Panc1 (cell line): ENCODE data around the gene SLC39A12. TPM values are rescaled to one million over a fixed set of nuclear protein-coding genes. Genes with fewer than 3 reads are reported as not detected.
"Not testable (repeated sequence)": the region's sequence is repeated elsewhere in the genome, so short reads cannot be mapped to it uniquely, and the experiment has no call there.

Source experiments
- ATAC-seq: fragments of 200-7000 bp; cut with Tn5 transposase; 2 replicates; pipeline ENCODE4 v1.9.1; 2020; ENCODE audit warnings: mild to moderate bottlenecking, moderate library complexity
- BruUV-seq: library from RNA; stranded (reverse); fragments of 400-500 nt; replicated peaks from 2 replicates; lab custom pipeline; 2021; lab: Mats Ljungman, UMichigan
- CTCF ChIA-PET: fragments of 300-600 bp; sonication (Branson Sonifier 250); formaldehyde crosslinking; loops from one replicate; lab custom pipeline; 2022; ENCODE audit warnings: antibody characterized with exemption; lab: Charles Lee
- POLR2A ChIA-PET: fragments of 300-600 bp; sonication (Branson Sonifier 250); formaldehyde crosslinking; loops from one replicate; lab custom pipeline; 2022; ENCODE audit warnings: antibody characterized with exemption; lab: Charles Lee
- DNase-seq: peaks from one replicate; pipeline ENCODE4 v3.0.0-alpha.2; 2010; ENCODE audit warnings: low read depth, low spot score
- H3K27ac ChIP-seq: 2 replicates; pipeline ENCODE4 v1.5.1; 2011; ENCODE audit warnings: mild to moderate bottlenecking, low read length, inconsistent platforms
- H3K27me3 ChIP-seq: fragments of 200-500 bp; sonication (Bioruptor generic); 2 replicates; pipeline ENCODE4 v1.6.0; 2014; ENCODE audit warnings: low read length, inconsistent platforms; ENCODE audit not compliant: control insufficient read depth, insufficient read depth
- H3K36me3 ChIP-seq: fragments of 200-500 bp; sonication (Bioruptor generic); 2 replicates; pipeline ENCODE4 v1.5.1; 2014; ENCODE audit warnings: inconsistent platforms, mild to moderate bottlenecking, low read length, moderate library complexity; ENCODE audit not compliant: control insufficient read depth, insufficient read depth
- H3K4me1 ChIP-seq: 2 replicates; pipeline ENCODE4 v1.5.1; 2011; ENCODE audit warnings: inconsistent platforms, mild to moderate bottlenecking, low read length, moderate library complexity; ENCODE audit not compliant: control insufficient read depth, insufficient read depth
- H3K4me3 ChIP-seq, 2 experiments: 2 replicates each; pipeline ENCODE4 v1.5.1; 2011 to 2012; ENCODE audit warnings: low read depth in 2 of 2, low read length in 2 of 2, mild to moderate bottlenecking in 2 of 2, inconsistent platforms in 1 of 2, moderate library complexity in 1 of 2
- H3K9me3 ChIP-seq: fragments of 200-500 bp; sonication (Bioruptor generic); 2 replicates; pipeline ENCODE4 v1.5.1; 2014; ENCODE audit warnings: low read depth, mild to moderate bottlenecking, inconsistent platforms, low read length, moderate library complexity; ENCODE audit not compliant: control insufficient read depth, insufficient read depth
- POLR2AphosphoS5 ChIP-seq: IDR thresholded peaks from 2 replicates; pipeline ENCODE4 v1.6.1; 2012; ENCODE audit warnings: mild to moderate bottlenecking, low read depth, low read length, moderate library complexity
- SIN3A ChIP-seq: IDR thresholded peaks from 2 replicates; pipeline ENCODE4 v1.6.1; 2012; ENCODE audit warnings: low read depth, mild to moderate bottlenecking, low read length, moderate library complexity, borderline replicate concordance; ENCODE audit not compliant: insufficient read depth
- TCF7L2 ChIP-seq: IDR thresholded peaks from 2 replicates; pipeline ENCODE4 v1.6.1; 2011; ENCODE audit warnings: mild to moderate bottlenecking, low read depth, low read length, inconsistent platforms
- in situ Hi-C: cut with HindIII; loops from 2 replicates; pipeline ENCODE4 v1.10.0; 2016; ENCODE audit warnings: low sequenced_read_pairs, low pct_unique_long_range_greater_than_20kb
- intact Hi-C: fragments of 100-400 bp; cut with micrococcal nuclease; formaldehyde crosslinking; loops from one replicate; pipeline ENCODE4 v1.10.0; 2022; ENCODE audit not compliant: unreplicated experiment
- total RNA-seq: library from RNA; stranded (reverse); gene quantifications from one replicate; pipeline ENCODE4 v1.2.1, GENCODE V29; 2021; ENCODE audit not compliant: unreplicated experiment
- TF ChIP-seq, protein P1 (sequence below): fragments of 450-650 bp; IDR thresholded peaks from 2 replicates; pipeline ENCODE4 v1.5.1; 2017; ENCODE audit warnings: mild to moderate bottlenecking
- TF ChIP-seq, protein P2 (sequence below), 2 experiments: IDR thresholded peaks; 2 replicates each; pipeline ENCODE4 v1.6.1; 2011 to 2012; ENCODE audit warnings: low read depth in 2 of 2, control low read depth in 1 of 2, low read length in 1 of 2, mild to moderate bottlenecking in 1 of 2, moderate library complexity in 1 of 2; ENCODE audit not compliant: insufficient read depth in 1 of 2

The SLC39A12 gene
- total RNA-seq, 1 experiment from 2014 or later: not detected

DNA sequence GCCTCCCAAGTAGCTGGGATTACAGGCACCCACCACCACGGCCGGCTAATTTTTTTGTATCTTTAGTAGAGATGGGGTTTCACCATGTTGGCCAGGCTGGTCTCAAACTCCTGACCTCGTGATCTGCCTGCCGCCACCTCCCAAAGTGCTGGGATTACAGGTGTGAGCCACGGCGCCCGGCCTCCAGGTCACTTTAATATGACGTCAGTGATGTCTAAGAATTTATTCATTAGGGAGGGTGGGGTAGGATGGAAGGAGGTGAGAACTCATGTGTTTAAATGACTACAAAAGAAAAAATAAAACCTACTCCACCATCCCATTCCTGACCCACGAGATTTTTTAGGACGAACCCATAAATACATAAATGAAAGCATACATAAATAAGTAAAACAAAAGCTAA, 2.7 kb downstream of the SLC39A12 start:
- H3K4me3 ChIP-seq, H3K27me3 ChIP-seq, POLR2A ChIA-PET, H3K4me1 ChIP-seq, intact Hi-C loops, H3K9me3 ChIP-seq, in situ Hi-C loops, ATAC-seq, BruUV-seq, H3K27ac ChIP-seq, CTCF ChIA-PET, H3K36me3 ChIP-seq, DNase-seq: not testable (repeated sequence)

DNA sequence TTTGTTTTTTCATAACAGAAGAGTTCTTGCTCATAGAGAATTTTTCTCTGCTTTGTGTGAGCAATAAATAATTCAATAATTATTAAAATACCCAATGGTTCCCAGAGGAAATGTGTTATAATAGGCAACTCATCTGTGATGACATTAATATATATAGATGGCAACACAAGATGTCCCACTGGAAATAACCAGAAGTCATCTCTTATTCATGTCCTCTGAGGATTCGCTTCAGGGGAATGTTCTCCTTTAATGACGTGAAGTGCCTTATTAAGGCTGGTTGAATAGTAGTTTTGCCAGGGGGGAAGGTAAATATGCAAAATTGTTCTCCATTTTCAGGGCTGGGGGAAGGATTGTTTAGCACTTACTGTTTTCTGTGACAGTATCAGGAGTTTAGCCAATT, 3.1 kb downstream of the SLC39A12 start:
- no peaks in the 10 kb centered on the region for H3K4me1 ChIP-seq
- ATAC-seq (no peak), DNase-seq (no peak)
- no peak overlapping the region for H3K27ac ChIP-seq
- BruUV-seq: no TSS peak
- TF ChIP-seq, protein P1, sequence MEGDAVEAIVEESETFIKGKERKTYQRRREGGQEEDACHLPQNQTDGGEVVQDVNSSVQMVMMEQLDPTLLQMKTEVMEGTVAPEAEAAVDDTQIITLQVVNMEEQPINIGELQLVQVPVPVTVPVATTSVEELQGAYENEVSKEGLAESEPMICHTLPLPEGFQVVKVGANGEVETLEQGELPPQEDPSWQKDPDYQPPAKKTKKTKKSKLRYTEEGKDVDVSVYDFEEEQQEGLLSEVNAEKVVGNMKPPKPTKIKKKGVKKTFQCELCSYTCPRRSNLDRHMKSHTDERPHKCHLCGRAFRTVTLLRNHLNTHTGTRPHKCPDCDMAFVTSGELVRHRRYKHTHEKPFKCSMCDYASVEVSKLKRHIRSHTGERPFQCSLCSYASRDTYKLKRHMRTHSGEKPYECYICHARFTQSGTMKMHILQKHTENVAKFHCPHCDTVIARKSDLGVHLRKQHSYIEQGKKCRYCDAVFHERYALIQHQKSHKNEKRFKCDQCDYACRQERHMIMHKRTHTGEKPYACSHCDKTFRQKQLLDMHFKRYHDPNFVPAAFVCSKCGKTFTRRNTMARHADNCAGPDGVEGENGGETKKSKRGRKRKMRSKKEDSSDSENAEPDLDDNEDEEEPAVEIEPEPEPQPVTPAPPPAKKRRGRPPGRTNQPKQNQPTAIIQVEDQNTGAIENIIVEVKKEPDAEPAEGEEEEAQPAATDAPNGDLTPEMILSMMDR: no peak
- TF ChIP-seq, protein P2, sequence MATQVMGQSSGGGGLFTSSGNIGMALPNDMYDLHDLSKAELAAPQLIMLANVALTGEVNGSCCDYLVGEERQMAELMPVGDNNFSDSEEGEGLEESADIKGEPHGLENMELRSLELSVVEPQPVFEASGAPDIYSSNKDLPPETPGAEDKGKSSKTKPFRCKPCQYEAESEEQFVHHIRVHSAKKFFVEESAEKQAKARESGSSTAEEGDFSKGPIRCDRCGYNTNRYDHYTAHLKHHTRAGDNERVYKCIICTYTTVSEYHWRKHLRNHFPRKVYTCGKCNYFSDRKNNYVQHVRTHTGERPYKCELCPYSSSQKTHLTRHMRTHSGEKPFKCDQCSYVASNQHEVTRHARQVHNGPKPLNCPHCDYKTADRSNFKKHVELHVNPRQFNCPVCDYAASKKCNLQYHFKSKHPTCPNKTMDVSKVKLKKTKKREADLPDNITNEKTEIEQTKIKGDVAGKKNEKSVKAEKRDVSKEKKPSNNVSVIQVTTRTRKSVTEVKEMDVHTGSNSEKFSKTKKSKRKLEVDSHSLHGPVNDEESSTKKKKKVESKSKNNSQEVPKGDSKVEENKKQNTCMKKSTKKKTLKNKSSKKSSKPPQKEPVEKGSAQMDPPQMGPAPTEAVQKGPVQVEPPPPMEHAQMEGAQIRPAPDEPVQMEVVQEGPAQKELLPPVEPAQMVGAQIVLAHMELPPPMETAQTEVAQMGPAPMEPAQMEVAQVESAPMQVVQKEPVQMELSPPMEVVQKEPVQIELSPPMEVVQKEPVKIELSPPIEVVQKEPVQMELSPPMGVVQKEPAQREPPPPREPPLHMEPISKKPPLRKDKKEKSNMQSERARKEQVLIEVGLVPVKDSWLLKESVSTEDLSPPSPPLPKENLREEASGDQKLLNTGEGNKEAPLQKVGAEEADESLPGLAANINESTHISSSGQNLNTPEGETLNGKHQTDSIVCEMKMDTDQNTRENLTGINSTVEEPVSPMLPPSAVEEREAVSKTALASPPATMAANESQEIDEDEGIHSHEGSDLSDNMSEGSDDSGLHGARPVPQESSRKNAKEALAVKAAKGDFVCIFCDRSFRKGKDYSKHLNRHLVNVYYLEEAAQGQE (IDR thresholded peaks at IDR 0.05; ENCODE audit: insufficient read depth in 1 of 2, low read depth in 2 of 2, low read length in 1 of 2): no peak
- TF ChIP-seq TCF7L2: no peak
- no peak for TF ChIP-seq POLR2AphosphoS5
- no peak for TF ChIP-seq SIN3A
- CTCF ChIA-PET: no interaction called here
- no peaks in the 10 kb centered on the region for H3K36me3 ChIP-seq
- in situ Hi-C loops (no loop called here), intact Hi-C loops (no loop called here)
- POLR2A ChIA-PET: no interaction called here
- no peaks in the 10 kb centered on the region for H3K27me3 ChIP-seq
- H3K9me3 ChIP-seq: no peaks in the 10 kb centered on the region
- no peak overlapping the region for H3K4me3 ChIP-seq

DNA sequence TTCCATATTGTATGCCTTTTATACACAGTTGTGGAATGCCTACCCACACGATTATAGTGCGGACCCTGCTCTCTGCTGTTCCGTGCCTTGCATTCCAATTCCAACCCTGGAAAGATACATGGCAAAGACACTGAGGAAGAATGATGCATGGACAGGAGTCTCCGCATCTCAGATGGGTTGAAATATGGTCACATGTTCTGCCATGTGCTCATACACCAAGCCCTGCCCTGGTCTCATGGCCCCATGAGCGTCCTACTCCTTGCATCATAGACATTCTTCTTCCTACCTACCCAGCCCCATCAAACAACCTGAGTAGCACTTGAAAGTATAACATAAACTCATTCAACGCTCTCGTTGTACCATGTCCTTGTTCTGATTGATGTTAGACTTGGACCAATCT, 6.3 kb downstream of the SLC39A12 start:
- H3K27ac ChIP-seq: no peak overlapping the region
- no peaks in the 10 kb centered on the region for H3K27me3 ChIP-seq
- in situ Hi-C loops: no loop called here
- ATAC-seq (no peak), DNase-seq (no peak)
- POLR2A ChIA-PET: no interaction called here
- intact Hi-C loops: no loop called here
- H3K36me3 ChIP-seq: no peaks in the 10 kb centered on the region
- no peaks in the 10 kb centered on the region for H3K4me1 ChIP-seq
- no peaks in the 10 kb centered on the region for H3K9me3 ChIP-seq
- no peak overlapping the region for H3K4me3 ChIP-seq
- no TSS peak for BruUV-seq
- CTCF ChIA-PET: no interaction called here
- TF ChIP-seq, protein P1: no peak
- TF ChIP-seq SIN3A (no peak), POLR2AphosphoS5 (no peak), TCF7L2 (no peak)
- TF ChIP-seq, protein P2 (IDR thresholded peaks at IDR 0.05; ENCODE audit: insufficient read depth in 1 of 2, low read depth in 2 of 2, low read length in 1 of 2): no peak
